GM06990 (cell line): ENCODE results near the gene CITED1.

Experiments used
- DNase-seq: peaks from one replicate; pipeline ENCODE4 v3.0.0-alpha.2; 2011; ENCODE audit not compliant: insufficient read length; ENCODE audit errors: extremely low read depth
- H3K27me3 ChIP-seq: replicated peaks from 2 replicates; pipeline ENCODE4 v1.6.0; 2011; ENCODE audit warnings: low read length; ENCODE audit not compliant: control insufficient read depth, insufficient read depth
- H3K36me3 ChIP-seq: 2 replicates; pipeline ENCODE4 v1.5.1; 2011; ENCODE audit warnings: low read length; ENCODE audit not compliant: control insufficient read depth, insufficient read depth
- H3K4me3 ChIP-seq: replicated peaks from 2 replicates; pipeline ENCODE4 v1.5.1; 2011; ENCODE audit warnings: low read depth, mild to moderate bottlenecking, control low read depth, low read length
- TF ChIP-seq, protein P1 (sequence below): IDR thresholded peaks from 2 replicates; pipeline ENCODE4 v1.5.1; 2011; ENCODE audit warnings: low read length, control low read depth, mild to moderate bottlenecking, inconsistent platforms; ENCODE audit not compliant: insufficient read depth, poor library complexity, severe bottlenecking

CITED1 gene

DNA sequence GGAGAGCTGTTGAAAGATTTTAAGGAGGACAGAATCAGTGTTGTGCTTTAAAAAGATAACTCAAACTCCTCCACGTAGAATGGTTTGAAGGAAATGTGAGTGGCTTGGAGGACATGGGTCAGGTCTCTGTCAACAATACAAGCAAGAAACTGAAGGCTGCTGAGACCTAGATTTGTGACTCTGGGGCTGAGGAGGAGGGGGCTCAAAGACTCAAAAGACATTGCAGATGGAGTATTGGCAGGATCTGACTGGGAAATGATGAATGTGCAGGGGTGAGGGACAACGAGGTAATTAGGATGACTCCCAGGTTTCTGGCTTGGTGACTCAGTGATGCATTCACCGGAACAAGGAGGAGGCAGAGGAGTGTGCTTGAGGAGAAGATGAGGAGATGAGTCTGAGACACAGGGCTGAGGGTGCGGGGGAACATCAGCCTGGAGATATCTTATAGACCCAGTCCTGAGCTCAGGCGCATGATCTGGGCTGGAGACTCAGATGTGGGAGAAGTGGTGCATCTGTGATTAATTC lies 25.3 kb downstream of the CITED1 start:
- TF ChIP-seq, protein P1, sequence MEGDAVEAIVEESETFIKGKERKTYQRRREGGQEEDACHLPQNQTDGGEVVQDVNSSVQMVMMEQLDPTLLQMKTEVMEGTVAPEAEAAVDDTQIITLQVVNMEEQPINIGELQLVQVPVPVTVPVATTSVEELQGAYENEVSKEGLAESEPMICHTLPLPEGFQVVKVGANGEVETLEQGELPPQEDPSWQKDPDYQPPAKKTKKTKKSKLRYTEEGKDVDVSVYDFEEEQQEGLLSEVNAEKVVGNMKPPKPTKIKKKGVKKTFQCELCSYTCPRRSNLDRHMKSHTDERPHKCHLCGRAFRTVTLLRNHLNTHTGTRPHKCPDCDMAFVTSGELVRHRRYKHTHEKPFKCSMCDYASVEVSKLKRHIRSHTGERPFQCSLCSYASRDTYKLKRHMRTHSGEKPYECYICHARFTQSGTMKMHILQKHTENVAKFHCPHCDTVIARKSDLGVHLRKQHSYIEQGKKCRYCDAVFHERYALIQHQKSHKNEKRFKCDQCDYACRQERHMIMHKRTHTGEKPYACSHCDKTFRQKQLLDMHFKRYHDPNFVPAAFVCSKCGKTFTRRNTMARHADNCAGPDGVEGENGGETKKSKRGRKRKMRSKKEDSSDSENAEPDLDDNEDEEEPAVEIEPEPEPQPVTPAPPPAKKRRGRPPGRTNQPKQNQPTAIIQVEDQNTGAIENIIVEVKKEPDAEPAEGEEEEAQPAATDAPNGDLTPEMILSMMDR = no peak
- Histone ChIP-seq H3K27me3 (no peaks in the 10 kb centered on the region), H3K36me3 (peaks cover 2% of the 10 kb centered on the region; the same call in 1 of the 2 replicates), H3K4me3 (no peak overlapping the region)
- no peak for DNase-seq

DNA sequence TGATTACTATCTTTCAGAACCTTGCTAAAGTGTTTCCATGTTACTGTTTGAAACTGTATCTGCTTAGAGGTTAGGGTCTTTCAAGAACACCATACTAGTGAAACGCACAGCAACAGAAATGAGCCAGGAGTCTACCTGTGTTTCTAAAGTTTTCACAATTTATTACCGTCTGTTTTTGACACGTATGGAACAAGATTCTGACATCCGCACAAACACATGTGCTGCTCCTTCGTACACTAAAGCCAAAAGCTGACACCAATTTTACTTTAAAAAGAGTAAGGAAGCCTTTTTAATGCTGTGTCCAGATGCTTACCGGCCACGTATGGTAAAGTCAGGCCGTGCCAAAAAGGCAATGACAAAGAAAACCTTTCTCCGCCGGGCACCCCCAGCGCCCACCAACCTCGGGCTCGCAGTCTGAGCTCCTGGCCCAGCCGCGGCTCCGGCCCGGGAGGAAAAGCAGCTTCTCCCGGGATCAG lies 29.2 kb downstream of the CITED1 start:
- TF ChIP-seq, protein P1 = no peak
- Histone ChIP-seq H3K36me3 (peaks cover 26% of the 10 kb centered on the region), H3K4me3 (peak overlapping the region; percentile 95), H3K27me3 (no peaks in the 10 kb centered on the region)
- no peak for DNase-seq

DNA sequence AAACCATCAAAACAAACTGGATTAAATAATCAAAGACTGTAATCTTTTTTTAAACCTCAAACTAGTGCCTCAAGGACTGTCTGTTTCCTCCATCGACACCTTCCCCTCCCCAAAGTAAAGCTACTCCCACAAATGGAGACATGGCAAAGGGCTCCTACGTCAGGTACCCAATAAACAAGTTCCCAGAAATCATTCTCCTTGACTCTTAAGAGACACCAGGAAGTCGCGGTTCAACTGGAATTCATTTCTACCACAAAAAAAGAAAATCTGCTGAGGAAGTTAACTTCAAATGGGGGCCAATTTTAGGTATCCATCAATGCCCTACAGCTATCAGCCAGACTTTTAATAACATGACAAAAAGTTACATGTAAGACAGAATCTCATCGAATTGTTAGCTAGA lies 31.2 kb downstream of the CITED1 start:
- Histone ChIP-seq H3K4me3 (peak overlapping the region; percentile 95), H3K27me3 (no peaks in the 10 kb centered on the region), H3K36me3 (peaks cover 38% of the 10 kb centered on the region)
- TF ChIP-seq, protein P1 = no peak
- no peak for DNase-seq

DNA sequence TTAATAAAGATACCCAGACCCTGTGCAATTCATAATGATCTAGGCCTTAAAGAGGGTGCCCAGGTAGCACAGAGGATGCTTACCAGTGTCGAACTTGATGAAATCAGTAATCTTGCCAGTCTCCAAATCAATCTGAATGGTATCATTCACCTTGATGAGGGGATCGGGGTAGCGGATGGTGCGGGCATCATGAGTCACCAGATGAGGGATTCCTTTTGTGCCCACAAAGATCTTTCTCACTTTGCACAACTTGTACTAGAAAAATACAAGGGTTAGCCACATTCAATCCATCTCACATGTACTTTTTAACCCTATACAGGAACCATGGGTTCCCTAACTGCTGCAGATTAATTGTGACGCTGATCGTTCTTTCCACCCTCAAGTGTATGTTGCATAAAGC lies 32.0 kb downstream of the CITED1 start:
- no peak for DNase-seq
- Histone ChIP-seq H3K4me3 (no peak overlapping the region; the same call in 1 of the 2 replicates), H3K36me3 (peaks cover 41% of the 10 kb centered on the region), H3K27me3 (no peaks in the 10 kb centered on the region)
- TF ChIP-seq, protein P1 = no peak

DNA sequence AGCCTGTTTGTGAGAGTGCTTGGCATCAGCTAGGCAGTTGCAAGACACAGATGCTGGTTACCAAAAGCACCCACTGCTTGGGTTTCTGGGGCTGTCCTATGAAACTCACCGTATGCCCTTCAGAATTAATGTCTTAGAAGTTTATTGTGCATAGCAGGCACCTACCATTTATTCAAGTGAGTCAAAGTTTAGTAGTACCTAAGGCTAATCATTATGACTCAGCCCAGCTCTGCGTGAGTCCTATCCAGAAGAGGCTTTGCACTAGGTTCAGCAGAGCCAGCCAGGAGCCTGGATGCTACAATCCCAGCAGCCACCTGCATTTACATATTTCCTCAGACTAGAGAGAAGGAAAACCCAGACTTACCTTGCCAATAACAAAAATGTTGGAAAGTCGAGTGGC lies 32.8 kb downstream of the CITED1 start:
- Histone ChIP-seq H3K36me3 (peaks cover 46% of the 10 kb centered on the region), H3K27me3 (no peaks in the 10 kb centered on the region), H3K4me3 (no peak overlapping the region)
- TF ChIP-seq, protein P1 = no peak
- no peak for DNase-seq

DNA sequence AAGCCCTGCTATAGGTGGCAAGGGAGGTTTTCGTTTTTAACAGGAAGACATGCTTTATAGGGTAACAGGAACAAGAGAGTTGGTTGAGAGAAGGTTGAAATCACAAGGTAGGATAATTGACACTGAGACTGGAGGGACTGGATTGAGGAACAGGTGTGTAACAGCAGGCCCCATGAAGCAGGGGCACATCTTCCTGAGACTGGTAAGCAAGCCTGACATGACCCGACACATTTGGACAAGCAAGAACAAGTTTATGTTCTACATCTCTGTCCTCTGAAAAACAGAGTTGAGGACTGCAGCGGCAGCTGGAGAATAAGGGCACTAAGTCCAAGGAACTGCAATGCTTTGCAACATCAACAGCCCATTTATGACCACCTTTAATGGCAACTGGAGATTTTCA lies 33.9 kb downstream of the CITED1 start:
- H3K4me3 ChIP-seq = no peak overlapping the region
- peaks cover 49% of the 10 kb centered on the region for H3K36me3 ChIP-seq
- H3K27me3 ChIP-seq = no peaks in the 10 kb centered on the region
- no peak for DNase-seq
- TF ChIP-seq, protein P1 = no peak
